ENCODE results near the gene ACSS3. TPM values are rescaled to one million over a fixed set of nuclear protein-coding genes. Genes with fewer than 3 reads are reported as not detected.

Gene ACSS3
- total and polyA plus RNA-seq, 4 donors = 18.2 to 94.3 (median 32.5) TPM

GRCh38 chr12:81205416-81205815 is 127.5 kb downstream of the ACSS3 start:
- H3K4me3 ChIP-seq (ENCODE audit: low read depth in 1 of 3, low read length in 3 of 3) = no peak overlapping the region
- DNase-seq (ENCODE audit: low spot score) = no peak
- H3K9ac ChIP-seq (ENCODE audit: low read depth in 1 of 2, low read length in 2 of 2) = no peak overlapping the region
- H3K36me3 ChIP-seq (ENCODE audit: control insufficient read depth in 4 of 4, insufficient read depth in 3 of 4, low read depth in 1 of 4, low read length in 3 of 4) = peaks cover 0 to 2% (median 0%) of the 10 kb centered on the region in 4 donors
- no peak overlapping the region for H3K27ac ChIP-seq (ENCODE audit: low read depth in 1 of 2, low read length in 2 of 2)
- no peaks in the 10 kb centered on the region for H3K9me3 ChIP-seq (ENCODE audit: control insufficient read depth in 4 of 4, low read length in 3 of 4)
- peaks cover 0 to 4% (median 0%) of the 10 kb centered on the region in 4 donors for H3K4me1 ChIP-seq (ENCODE audit: control insufficient read depth in 4 of 4, insufficient read depth in 4 of 4, low read length in 3 of 4)
- 86% methylated on average over 1 of the region's 1 CpG for WGBS
- TF ChIP-seq FOXA1 (IDR thresholded peaks at IDR 0.05) (no peak), SP1 (IDR thresholded peaks at IDR 0.05) (no peak), MAX (IDR thresholded peaks at IDR 0.05) (no peak), YY1 (IDR thresholded peaks at IDR 0.05) (no peak), HNF4G (IDR thresholded peaks at IDR 0.05) (no peak), JUND (IDR thresholded peaks at IDR 0.05) (no peak), RXRA (IDR thresholded peaks at IDR 0.05) (no peak), TAF1 (conservative IDR thresholded peaks at IDR 0.05) (no peak), GABPA (IDR thresholded peaks at IDR 0.05 in 1 of 2, conservative IDR thresholded peaks at IDR 0.05 in 1 of 2) (no peak), HNF4A (conservative IDR thresholded peaks at IDR 0.05) (no peak), RAD21 (IDR thresholded peaks at IDR 0.05) (no peak), EGR1 (IDR thresholded peaks at IDR 0.05; ENCODE audit: low read depth in 2 of 2) (no peak), FOXA2 (IDR thresholded peaks at IDR 0.05) (no peak)
- TF ChIP-seq, protein P1, sequence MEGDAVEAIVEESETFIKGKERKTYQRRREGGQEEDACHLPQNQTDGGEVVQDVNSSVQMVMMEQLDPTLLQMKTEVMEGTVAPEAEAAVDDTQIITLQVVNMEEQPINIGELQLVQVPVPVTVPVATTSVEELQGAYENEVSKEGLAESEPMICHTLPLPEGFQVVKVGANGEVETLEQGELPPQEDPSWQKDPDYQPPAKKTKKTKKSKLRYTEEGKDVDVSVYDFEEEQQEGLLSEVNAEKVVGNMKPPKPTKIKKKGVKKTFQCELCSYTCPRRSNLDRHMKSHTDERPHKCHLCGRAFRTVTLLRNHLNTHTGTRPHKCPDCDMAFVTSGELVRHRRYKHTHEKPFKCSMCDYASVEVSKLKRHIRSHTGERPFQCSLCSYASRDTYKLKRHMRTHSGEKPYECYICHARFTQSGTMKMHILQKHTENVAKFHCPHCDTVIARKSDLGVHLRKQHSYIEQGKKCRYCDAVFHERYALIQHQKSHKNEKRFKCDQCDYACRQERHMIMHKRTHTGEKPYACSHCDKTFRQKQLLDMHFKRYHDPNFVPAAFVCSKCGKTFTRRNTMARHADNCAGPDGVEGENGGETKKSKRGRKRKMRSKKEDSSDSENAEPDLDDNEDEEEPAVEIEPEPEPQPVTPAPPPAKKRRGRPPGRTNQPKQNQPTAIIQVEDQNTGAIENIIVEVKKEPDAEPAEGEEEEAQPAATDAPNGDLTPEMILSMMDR (IDR thresholded peaks at IDR 0.05; ENCODE audit: low read depth, low read length, missing input control) = no peak
- TF ChIP-seq, protein P2, sequence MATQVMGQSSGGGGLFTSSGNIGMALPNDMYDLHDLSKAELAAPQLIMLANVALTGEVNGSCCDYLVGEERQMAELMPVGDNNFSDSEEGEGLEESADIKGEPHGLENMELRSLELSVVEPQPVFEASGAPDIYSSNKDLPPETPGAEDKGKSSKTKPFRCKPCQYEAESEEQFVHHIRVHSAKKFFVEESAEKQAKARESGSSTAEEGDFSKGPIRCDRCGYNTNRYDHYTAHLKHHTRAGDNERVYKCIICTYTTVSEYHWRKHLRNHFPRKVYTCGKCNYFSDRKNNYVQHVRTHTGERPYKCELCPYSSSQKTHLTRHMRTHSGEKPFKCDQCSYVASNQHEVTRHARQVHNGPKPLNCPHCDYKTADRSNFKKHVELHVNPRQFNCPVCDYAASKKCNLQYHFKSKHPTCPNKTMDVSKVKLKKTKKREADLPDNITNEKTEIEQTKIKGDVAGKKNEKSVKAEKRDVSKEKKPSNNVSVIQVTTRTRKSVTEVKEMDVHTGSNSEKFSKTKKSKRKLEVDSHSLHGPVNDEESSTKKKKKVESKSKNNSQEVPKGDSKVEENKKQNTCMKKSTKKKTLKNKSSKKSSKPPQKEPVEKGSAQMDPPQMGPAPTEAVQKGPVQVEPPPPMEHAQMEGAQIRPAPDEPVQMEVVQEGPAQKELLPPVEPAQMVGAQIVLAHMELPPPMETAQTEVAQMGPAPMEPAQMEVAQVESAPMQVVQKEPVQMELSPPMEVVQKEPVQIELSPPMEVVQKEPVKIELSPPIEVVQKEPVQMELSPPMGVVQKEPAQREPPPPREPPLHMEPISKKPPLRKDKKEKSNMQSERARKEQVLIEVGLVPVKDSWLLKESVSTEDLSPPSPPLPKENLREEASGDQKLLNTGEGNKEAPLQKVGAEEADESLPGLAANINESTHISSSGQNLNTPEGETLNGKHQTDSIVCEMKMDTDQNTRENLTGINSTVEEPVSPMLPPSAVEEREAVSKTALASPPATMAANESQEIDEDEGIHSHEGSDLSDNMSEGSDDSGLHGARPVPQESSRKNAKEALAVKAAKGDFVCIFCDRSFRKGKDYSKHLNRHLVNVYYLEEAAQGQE (IDR thresholded peaks at IDR 0.05) = no peak
- TF ChIP-seq, protein P3, sequence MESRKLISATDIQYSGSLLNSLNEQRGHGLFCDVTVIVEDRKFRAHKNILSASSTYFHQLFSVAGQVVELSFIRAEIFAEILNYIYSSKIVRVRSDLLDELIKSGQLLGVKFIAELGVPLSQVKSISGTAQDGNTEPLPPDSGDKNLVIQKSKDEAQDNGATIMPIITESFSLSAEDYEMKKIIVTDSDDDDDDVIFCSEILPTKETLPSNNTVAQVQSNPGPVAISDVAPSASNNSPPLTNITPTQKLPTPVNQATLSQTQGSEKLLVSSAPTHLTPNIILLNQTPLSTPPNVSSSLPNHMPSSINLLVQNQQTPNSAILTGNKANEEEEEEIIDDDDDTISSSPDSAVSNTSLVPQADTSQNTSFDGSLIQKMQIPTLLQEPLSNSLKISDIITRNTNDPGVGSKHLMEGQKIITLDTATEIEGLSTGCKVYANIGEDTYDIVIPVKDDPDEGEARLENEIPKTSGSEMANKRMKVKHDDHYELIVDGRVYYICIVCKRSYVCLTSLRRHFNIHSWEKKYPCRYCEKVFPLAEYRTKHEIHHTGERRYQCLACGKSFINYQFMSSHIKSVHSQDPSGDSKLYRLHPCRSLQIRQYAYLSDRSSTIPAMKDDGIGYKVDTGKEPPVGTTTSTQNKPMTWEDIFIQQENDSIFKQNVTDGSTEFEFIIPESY (IDR thresholded peaks at IDR 0.05) = no peak
- no peaks in the 10 kb centered on the region for H3K27me3 ChIP-seq (ENCODE audit: control insufficient read depth in 4 of 4, insufficient read depth in 4 of 4, low read length in 3 of 4)

DNA sequence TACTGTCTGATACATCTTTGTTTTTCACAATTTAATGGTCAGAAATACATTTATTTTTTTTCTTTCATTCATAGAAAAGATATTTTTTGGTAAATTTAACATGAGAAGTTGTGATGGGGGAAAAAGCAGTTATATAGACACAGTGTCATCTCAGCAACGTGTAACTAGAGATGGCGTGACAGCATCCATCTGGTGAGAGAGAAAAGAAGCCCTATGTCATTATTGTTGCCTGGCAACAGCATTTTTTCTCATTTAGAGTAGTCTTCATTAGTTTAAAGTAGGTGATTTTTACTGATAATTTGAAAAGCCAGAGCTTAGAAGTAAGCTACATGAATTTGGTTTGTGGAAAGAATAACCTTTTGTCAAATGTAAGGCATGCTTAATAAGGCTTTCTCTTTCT is 128.6 kb downstream of the ACSS3 start:
- Histone ChIP-seq H3K4me3 (ENCODE audit: low read depth in 1 of 3, low read length in 3 of 3) (no peak overlapping the region), H3K36me3 (ENCODE audit: control insufficient read depth in 4 of 4, insufficient read depth in 3 of 4, low read depth in 1 of 4, low read length in 3 of 4) (peaks cover 0 to 2% (median 0%) of the 10 kb centered on the region in 4 donors), H3K27me3 (ENCODE audit: control insufficient read depth in 4 of 4, insufficient read depth in 4 of 4, low read length in 3 of 4) (no peaks in the 10 kb centered on the region), H3K4me1 (ENCODE audit: control insufficient read depth in 4 of 4, insufficient read depth in 4 of 4, low read length in 3 of 4) (peaks cover 0 to 4% (median 0%) of the 10 kb centered on the region in 4 donors), H3K9me3 (ENCODE audit: control insufficient read depth in 4 of 4, low read length in 3 of 4) (no peaks in the 10 kb centered on the region), H3K9ac (ENCODE audit: low read depth in 1 of 2, low read length in 2 of 2) (no peak overlapping the region), H3K27ac (ENCODE audit: low read depth in 1 of 2, low read length in 2 of 2) (no peak overlapping the region)
- no peak for DNase-seq (ENCODE audit: low spot score)
- WGBS = 91% methylated on average over 2 of the region's 2 CpGs
- TF ChIP-seq MAX (IDR thresholded peaks at IDR 0.05) (no peak), FOXA2 (IDR thresholded peaks at IDR 0.05) (no peak)

Measured in liver (tissue), 9 donors.